ENCODE measurements around the gene CD82. TPM values are rescaled to one million over a fixed set of nuclear protein-coding genes. Genes with fewer than 3 reads are reported as not detected.

The CD82 gene
- total RNA-seq, 2 donors from 2014 or later = 6.8 to 17.7 TPM

DNA sequence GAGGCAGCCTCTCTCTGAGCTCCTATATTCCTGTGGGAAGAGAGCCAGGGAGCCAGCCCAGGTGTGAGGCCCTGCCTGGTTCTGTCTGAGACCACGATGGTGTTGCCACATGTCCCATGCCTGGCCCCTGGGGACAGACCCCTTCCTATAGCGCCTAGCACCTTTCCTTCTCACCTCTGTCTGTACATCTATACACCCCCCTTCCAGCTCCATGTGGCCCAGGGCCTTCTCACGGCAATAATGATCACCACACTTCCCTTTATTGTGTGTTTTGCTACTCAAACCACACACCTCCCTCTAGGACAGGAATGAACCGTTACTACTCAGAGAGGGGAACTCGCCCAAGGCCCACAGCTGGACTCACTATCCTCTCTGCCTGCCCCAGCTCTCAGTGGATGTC, 12.8 kb downstream of the CD82 start:
- TF ChIP-seq, protein P1, sequence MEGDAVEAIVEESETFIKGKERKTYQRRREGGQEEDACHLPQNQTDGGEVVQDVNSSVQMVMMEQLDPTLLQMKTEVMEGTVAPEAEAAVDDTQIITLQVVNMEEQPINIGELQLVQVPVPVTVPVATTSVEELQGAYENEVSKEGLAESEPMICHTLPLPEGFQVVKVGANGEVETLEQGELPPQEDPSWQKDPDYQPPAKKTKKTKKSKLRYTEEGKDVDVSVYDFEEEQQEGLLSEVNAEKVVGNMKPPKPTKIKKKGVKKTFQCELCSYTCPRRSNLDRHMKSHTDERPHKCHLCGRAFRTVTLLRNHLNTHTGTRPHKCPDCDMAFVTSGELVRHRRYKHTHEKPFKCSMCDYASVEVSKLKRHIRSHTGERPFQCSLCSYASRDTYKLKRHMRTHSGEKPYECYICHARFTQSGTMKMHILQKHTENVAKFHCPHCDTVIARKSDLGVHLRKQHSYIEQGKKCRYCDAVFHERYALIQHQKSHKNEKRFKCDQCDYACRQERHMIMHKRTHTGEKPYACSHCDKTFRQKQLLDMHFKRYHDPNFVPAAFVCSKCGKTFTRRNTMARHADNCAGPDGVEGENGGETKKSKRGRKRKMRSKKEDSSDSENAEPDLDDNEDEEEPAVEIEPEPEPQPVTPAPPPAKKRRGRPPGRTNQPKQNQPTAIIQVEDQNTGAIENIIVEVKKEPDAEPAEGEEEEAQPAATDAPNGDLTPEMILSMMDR (IDR thresholded peaks at IDR 0.05) = no peak
- Histone ChIP-seq H3K36me3 (no peaks in the 10 kb centered on the region), H3K4me3 (no peak overlapping the region), H3K9me3 (no peaks in the 10 kb centered on the region), H3K4me1 (peaks cover 0 to 39% of the 10 kb centered on the region in 2 donors), H3K27me3 (no peaks in the 10 kb centered on the region), H3K27ac (no peak overlapping the region)
- no peak for DNase-seq (ENCODE audit: low spot score)

DNA sequence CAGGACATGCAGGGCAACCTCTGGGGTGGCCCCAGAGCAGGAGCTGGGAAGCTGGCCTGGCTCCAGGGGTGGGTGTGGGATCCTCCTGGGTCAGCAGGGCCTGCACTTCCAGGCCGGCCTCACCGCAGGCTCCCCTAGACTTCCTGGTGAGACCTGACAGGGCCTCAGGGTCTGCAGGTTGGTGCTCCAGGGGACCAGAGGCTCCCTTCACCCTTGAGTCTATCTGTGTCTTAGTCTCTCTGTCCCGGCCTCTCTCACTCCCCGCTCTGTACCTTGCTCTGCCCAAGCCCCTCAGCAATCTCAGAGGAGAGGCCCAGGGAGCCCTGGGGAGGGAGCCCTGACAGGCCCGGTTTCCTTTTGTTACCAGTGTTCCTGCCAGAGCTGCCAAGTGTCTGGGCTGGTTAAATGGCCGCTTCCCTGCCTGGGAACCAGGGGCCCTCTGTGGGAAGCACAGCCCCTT, 13.9 kb downstream of the CD82 start:
- H3K27me3 ChIP-seq = no peaks in the 10 kb centered on the region
- no peak overlapping the region for H3K4me3 ChIP-seq
- no peak for DNase-seq (ENCODE audit: low spot score)
- H3K9me3 ChIP-seq = no peaks in the 10 kb centered on the region
- TF ChIP-seq, protein P1 (IDR thresholded peaks at IDR 0.05) = no peak
- H3K27ac ChIP-seq = no peak overlapping the region
- peaks cover 0 to 46% of the 10 kb centered on the region in 2 donors for H3K4me1 ChIP-seq
- no peaks in the 10 kb centered on the region for H3K36me3 ChIP-seq

DNA sequence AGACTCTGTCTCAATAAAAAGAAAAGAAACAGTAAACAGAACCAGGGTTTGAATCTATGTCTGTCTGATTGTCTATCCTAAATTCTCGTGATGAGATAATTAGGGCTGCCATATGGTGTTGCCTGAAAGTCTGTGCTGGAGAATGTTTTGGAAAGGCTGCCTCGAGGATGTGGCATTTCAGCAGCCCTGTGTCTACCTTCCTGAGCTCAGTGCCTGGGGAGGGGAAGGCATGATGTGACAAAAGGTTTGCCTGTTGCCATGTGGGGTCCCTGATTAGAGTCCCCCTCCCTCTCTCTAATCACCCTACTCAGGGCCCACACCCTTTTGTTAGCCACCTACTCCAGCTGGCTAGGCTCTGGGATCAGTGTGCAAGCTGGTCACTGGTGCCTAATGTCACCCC, 15.2 kb downstream of the CD82 start:
- TF ChIP-seq, protein P1 (IDR thresholded peaks at IDR 0.05) = no peak
- no peaks in the 10 kb centered on the region for H3K27me3 ChIP-seq
- H3K4me1 ChIP-seq = peaks cover 0 to 60% of the 10 kb centered on the region in 2 donors
- no peak overlapping the region for H3K27ac ChIP-seq
- H3K36me3 ChIP-seq = no peaks in the 10 kb centered on the region
- DNase-seq (ENCODE audit: low spot score) = no peak
- no peaks in the 10 kb centered on the region for H3K9me3 ChIP-seq
- no peak overlapping the region for H3K4me3 ChIP-seq

DNA sequence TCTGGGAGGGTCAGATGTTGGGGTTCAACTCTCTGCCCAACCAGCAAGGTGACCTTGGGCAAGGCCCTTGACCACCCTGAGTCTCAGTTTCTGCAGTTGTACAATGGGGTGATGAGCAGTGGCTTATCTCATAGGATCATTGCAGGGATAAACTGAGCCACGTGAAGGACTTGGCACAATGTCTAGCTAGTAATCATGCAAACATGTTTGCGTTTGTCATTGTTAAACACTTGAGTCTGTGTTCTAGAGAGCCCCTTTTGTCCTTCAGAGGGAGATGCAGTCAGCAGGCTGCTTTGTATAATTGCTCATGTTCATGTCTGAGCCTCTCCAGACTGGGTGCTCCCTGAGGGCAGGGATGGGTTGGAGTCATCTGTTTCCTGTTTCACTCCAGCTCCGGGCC, 15.8 kb downstream of the CD82 start:
- Histone ChIP-seq H3K4me3 (no peak overlapping the region), H3K36me3 (no peaks in the 10 kb centered on the region), H3K27me3 (no peaks in the 10 kb centered on the region), H3K27ac (no peak overlapping the region), H3K9me3 (no peaks in the 10 kb centered on the region), H3K4me1 (peaks cover 0 to 61% of the 10 kb centered on the region in 2 donors)
- TF ChIP-seq, protein P1 (IDR thresholded peaks at IDR 0.05) = no peak
- no peak for DNase-seq (ENCODE audit: low spot score)

DNA sequence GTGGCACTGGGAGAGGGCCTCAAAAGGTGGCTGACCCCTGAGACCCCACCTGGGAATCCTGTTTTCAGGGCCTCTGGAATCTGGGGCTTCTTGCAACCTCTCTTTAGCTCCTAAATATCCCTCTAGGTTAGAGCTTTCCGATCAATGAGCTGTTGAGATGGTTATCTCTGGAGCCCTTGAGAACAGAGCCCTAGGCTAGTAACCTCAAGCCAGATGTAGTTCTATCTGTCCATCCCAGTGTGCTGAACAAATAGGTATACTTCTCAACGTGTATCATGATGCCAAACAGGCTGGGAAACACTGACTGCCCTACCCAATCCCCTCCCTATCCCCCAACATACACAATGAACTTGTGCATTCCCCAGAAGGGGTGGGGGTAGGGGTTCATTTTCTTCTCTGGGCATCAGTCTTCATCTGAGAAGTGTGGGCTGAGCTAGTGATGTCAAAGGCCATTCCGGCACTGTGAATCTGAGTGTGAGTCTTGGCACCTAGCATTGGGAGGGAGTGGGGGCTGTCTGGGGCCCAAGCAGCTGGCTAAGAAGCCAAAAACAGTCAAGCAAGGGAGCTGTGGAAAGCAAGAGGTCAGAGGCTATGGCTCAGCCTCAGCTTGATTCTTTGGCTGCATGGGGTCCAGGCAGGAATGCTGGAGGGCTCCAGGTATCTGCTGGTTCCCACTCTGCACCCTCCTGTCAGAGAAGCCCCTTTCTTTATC, 17.3 kb downstream of the CD82 start:
- no peaks in the 10 kb centered on the region for H3K36me3 ChIP-seq
- no peaks in the 10 kb centered on the region for H3K27me3 ChIP-seq
- no peak for DNase-seq (ENCODE audit: low spot score)
- H3K4me3 ChIP-seq = no peak overlapping the region
- H3K27ac ChIP-seq = peak overlapping the region in 1 of 2 donors; percentile 16
- no peaks in the 10 kb centered on the region for H3K9me3 ChIP-seq
- H3K4me1 ChIP-seq = peaks cover 0 to 61% of the 10 kb centered on the region in 2 donors
- TF ChIP-seq, protein P1 (IDR thresholded peaks at IDR 0.05) = no peak

DNA sequence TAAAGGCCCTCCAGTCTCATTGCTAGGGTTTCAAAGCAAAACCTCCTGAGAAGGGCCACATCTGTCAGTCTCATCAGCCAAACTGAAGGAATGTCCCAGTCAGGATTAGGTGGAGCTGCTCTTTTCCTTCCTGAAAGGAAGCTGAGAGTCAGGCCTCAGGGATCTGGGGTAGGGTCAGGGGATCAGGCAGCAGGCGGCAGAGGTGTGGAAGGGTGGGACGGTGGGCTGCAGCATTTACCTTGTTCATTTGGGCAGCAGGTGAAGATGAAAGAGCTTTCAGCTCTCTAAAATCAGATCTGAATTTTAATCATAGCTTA, 17.8 kb downstream of the CD82 start:
- Histone ChIP-seq H3K27me3 (no peaks in the 10 kb centered on the region), H3K4me1 (peaks cover 0 to 61% of the 10 kb centered on the region in 2 donors), H3K9me3 (no peaks in the 10 kb centered on the region), H3K27ac (no peak overlapping the region), H3K36me3 (no peaks in the 10 kb centered on the region), H3K4me3 (no peak overlapping the region)
- TF ChIP-seq, protein P1 (IDR thresholded peaks at IDR 0.05) = no peak
- DNase-seq (ENCODE audit: low spot score) = no peak

All from right atrium auricular region (tissue), 2 donors.